ENCODE measurements around the gene ZBTB7C. TPM values are rescaled to one million over a fixed set of nuclear protein-coding genes. Genes with fewer than 3 reads are reported as not detected.

ZBTB7C gene
- total and polyA plus RNA-seq, 2 of the 4 experiments (the other 2 are of a cell fraction), result not detected

GRCh38 chr18:47992266-47992665, 416.9 kb downstream of the ZBTB7C start:
- peaks cover 2% of the 10 kb centered on the region for H3K9me3 ChIP-seq (ENCODE audit: control insufficient read depth, insufficient read depth, low read length)
- no peak overlapping the region for H4K8ac ChIP-seq (ENCODE audit: low read depth in 2 of 2, low read length in 2 of 2)
- no peak overlapping the region for H3K56ac ChIP-seq (ENCODE audit: extremely low read depth, insufficient read depth, low read length)
- dilution Hi-C loops (cut with HindIII; ENCODE audit: low sequenced_read_pairs, unreplicated experiment) (no loop called here), intact Hi-C loops (cut with micrococcal nuclease) (no loop called here), in situ Hi-C loops (cut with MboI; ENCODE audit: low sequenced_read_pairs) (no loop called here)
- CTCF ChIA-PET, result no interaction called here
- no peak overlapping the region for H3K9ac ChIP-seq (ENCODE audit: low read depth, low read length)
- H3K27me3 ChIP-seq (ENCODE audit: control insufficient read depth, insufficient read depth, low read length), result peaks cover 10% of the 10 kb centered on the region
- H4K91ac ChIP-seq (ENCODE audit: insufficient read depth, low read depth, low read length), result no peak overlapping the region
- no peak overlapping the region for H3K23ac ChIP-seq (ENCODE audit: low read depth, low read length)
- no peak overlapping the region for H2AFZ ChIP-seq (replicated peaks; ENCODE audit: low read length, poor library complexity)
- H3K36me3 ChIP-seq (ENCODE audit: control insufficient read depth, insufficient read depth, low read length), result no peaks in the 10 kb centered on the region
- BruUV-seq (replicated peaks), result no TSS peak
- H4K20me1 ChIP-seq (ENCODE audit: insufficient read depth, low read length), result no peaks in the 10 kb centered on the region
- H3K4me3 ChIP-seq (ENCODE audit: insufficient read depth, low read depth, low read length), result no peak overlapping the region
- no peak for DNase-seq
- no peak overlapping the region for H4K5ac ChIP-seq (ENCODE audit: low read depth, low read length)
- POLR2A ChIA-PET (ENCODE audit: unreplicated experiment), result no interaction called here
- no peak overlapping the region for H3K14ac ChIP-seq (replicated peaks; ENCODE audit: low read depth, low read length)
- no peak overlapping the region for H2BK15ac ChIP-seq (ENCODE audit: low read depth, low read length)
- no peaks in the 10 kb centered on the region for H3K9me1 ChIP-seq (ENCODE audit: insufficient read depth, low read length)
- WGBS, 2 experiments (ENCODE audit: extremely low coverage in 2 of 2, insufficient read length in 1 of 2), result no CpG with 5 or more reads among the region's 4 CpGs
- no peak overlapping the region for H2BK5ac ChIP-seq (ENCODE audit: low read depth, low read length, poor library complexity, severe bottlenecking)
- no peak overlapping the region for H3K4me2 ChIP-seq (ENCODE audit: low read depth, low read length)
- no peak overlapping the region for H3K4ac ChIP-seq (ENCODE audit: low read depth, low read length)
- ATAC-seq (ENCODE audit: low read depth), result no peak
- H2BK120ac ChIP-seq (ENCODE audit: low read depth, low read length), result no peak overlapping the region
- no peak overlapping the region for H2AK5ac ChIP-seq (ENCODE audit: low read depth, low read length)
- no peak overlapping the region for H2AK9ac ChIP-seq (replicated peaks; ENCODE audit: low read depth, low read length, poor library complexity)
- no peak overlapping the region for H3K27ac ChIP-seq (ENCODE audit: insufficient read depth, low read length)
- no peak overlapping the region for H2BK20ac ChIP-seq (ENCODE audit: low read depth, low read length)
- H3K4me1 ChIP-seq (ENCODE audit: control insufficient read depth, insufficient read depth, low read length), result no peaks in the 10 kb centered on the region
- TF ChIP-seq ELK1 (IDR thresholded peaks at IDR 0.05; ENCODE audit: borderline replicate concordance, low read depth, low read length) (no peak), MAFK (IDR thresholded peaks at IDR 0.05; ENCODE audit: low read depth, low read length) (no peak), FOS (IDR thresholded peaks at IDR 0.05; ENCODE audit: low read depth, low read length) (no peak), SMC3 (IDR thresholded peaks at IDR 0.05; ENCODE audit: low read depth, low read length) (no peak), RAD21 (IDR thresholded peaks at IDR 0.05; ENCODE audit: low read length) (no peak), MAZ (IDR thresholded peaks at IDR 0.05; ENCODE audit: borderline replicate concordance, low read depth, low read length) (no peak), RFX5 (IDR thresholded peaks at IDR 0.05; ENCODE audit: low read depth, low read length) (no peak), RCOR1 (IDR thresholded peaks at IDR 0.05; ENCODE audit: insufficient replicate concordance, low read length) (no peak), NFE2L2 (IDR thresholded peaks at IDR 0.05; ENCODE audit: low read depth, low read length) (no peak), POLR2A (IDR thresholded peaks at IDR 0.05; ENCODE audit: low read depth, low read length) (no peak), CEBPB (IDR thresholded peaks at IDR 0.05; ENCODE audit: low read depth, low read length) (no peak), MXI1 (IDR thresholded peaks at IDR 0.05; ENCODE audit: borderline replicate concordance, low read depth, low read length) (no peak)
- TF ChIP-seq, protein P1, sequence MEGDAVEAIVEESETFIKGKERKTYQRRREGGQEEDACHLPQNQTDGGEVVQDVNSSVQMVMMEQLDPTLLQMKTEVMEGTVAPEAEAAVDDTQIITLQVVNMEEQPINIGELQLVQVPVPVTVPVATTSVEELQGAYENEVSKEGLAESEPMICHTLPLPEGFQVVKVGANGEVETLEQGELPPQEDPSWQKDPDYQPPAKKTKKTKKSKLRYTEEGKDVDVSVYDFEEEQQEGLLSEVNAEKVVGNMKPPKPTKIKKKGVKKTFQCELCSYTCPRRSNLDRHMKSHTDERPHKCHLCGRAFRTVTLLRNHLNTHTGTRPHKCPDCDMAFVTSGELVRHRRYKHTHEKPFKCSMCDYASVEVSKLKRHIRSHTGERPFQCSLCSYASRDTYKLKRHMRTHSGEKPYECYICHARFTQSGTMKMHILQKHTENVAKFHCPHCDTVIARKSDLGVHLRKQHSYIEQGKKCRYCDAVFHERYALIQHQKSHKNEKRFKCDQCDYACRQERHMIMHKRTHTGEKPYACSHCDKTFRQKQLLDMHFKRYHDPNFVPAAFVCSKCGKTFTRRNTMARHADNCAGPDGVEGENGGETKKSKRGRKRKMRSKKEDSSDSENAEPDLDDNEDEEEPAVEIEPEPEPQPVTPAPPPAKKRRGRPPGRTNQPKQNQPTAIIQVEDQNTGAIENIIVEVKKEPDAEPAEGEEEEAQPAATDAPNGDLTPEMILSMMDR (conservative IDR thresholded peaks at IDR 0.05; ENCODE audit: low read depth, low read length), result no peak
- H3K18ac ChIP-seq (ENCODE audit: low read depth, low read length), result no peak overlapping the region
- no peaks in the 10 kb centered on the region for H3K79me1 ChIP-seq (ENCODE audit: low read depth in 1 of 2, low read length in 2 of 2)
